OCI-LY1 (cell line): Measurements from ENCODE around the gene MYEOV.

ENCODE experiments used
- H2AFZ ChIP-seq: fragments of 200-600 bp; sonication (generic), shearing (Covaris generic); 2 replicates; pipeline ENCODE4 v1.6.0; 2014; ENCODE audit warnings: antibody characterized with exemption, mild to moderate bottlenecking, low read length
- H3F3A ChIP-seq: fragments of 200-600 bp; sonication (generic), shearing (Covaris generic); 2 replicates; pipeline ENCODE4 v1.6.0; 2014; ENCODE audit warnings: mild to moderate bottlenecking, antibody characterized with exemption, low read length, moderate library complexity; ENCODE audit not compliant: insufficient read depth
- H3K27ac ChIP-seq: fragments of 200-600 bp; sonication (generic); 2 replicates; pipeline ENCODE4 v1.5.1; 2014; ENCODE audit warnings: low read length, mixed run types, mild to moderate bottlenecking, low read depth; ENCODE audit not compliant: poor library complexity, severe bottlenecking
- H3K27me3 ChIP-seq: fragments of 200-600 bp; sonication (generic); 2 replicates; pipeline ENCODE4 v1.6.0; 2014; ENCODE audit warnings: antibody characterized with exemption, mild to moderate bottlenecking, low read length, moderate library complexity; ENCODE audit not compliant: insufficient read depth
- H3K36me3 ChIP-seq: fragments of 200-600 bp; sonication (generic); 2 replicates; pipeline ENCODE4 v1.6.1; 2014; ENCODE audit warnings: mild to moderate bottlenecking, antibody characterized with exemption, low read length, moderate library complexity, mixed read lengths; ENCODE audit not compliant: insufficient read depth
- H3K4me1 ChIP-seq: fragments of 200-600 bp; sonication (generic); 2 replicates; pipeline ENCODE4 v1.5.1; 2014; ENCODE audit warnings: mild to moderate bottlenecking, low read length, moderate library complexity; ENCODE audit not compliant: insufficient read depth, severe bottlenecking
- H3K4me2 ChIP-seq: fragments of 200-600 bp; sonication (generic), shearing (Covaris generic); 2 replicates; pipeline ENCODE4 v1.6.1; 2014; ENCODE audit warnings: low read length
- H3K4me3 ChIP-seq: fragments of 200-600 bp; sonication (generic); 2 replicates; pipeline ENCODE4 v1.5.1; 2014; ENCODE audit warnings: low read length, low read depth, mild to moderate bottlenecking, mixed read lengths; ENCODE audit not compliant: poor library complexity, severe bottlenecking
- H3K79me2 ChIP-seq: fragments of 200-600 bp; shearing (Covaris generic); 2 replicates; pipeline ENCODE4 v1.6.1; 2016; ENCODE audit warnings: mixed run types, low read length, mixed read lengths; ENCODE audit not compliant: insufficient read depth
- H3K9ac ChIP-seq: fragments of 200-600 bp; sonication (generic), shearing (Covaris generic); 2 replicates; pipeline ENCODE4 v1.6.1; 2014; ENCODE audit warnings: mild to moderate bottlenecking, low read length, mixed read lengths
- H3K9me2 ChIP-seq: fragments of 200-600 bp; sonication (generic), shearing (Covaris generic); 2 replicates; pipeline ENCODE4 v1.6.1; 2014; ENCODE audit warnings: low read depth, mild to moderate bottlenecking, low read length, mixed read lengths
- H3K9me3 ChIP-seq: fragments of 200-600 bp; shearing (Covaris generic); 2 replicates; pipeline ENCODE4 v1.6.1; 2014; ENCODE audit warnings: low read length, mixed read lengths
- H4K20me1 ChIP-seq: fragments of 200-600 bp; sonication (generic), shearing (Covaris generic); 2 replicates; pipeline ENCODE4 v1.6.0; 2016; ENCODE audit warnings: mild to moderate bottlenecking, low read length; ENCODE audit not compliant: insufficient read depth
- CTCF ChIP-seq: fragments of 200-600 bp; sonication (generic), shearing (Covaris generic); IDR thresholded peaks from 2 replicates; pipeline ENCODE4 v1.5.1; 2017; ENCODE audit warnings: mild to moderate bottlenecking, antibody characterized with exemption, low read length, moderate library complexity, mixed read lengths
- EZH2 ChIP-seq: fragments of 200-600 bp; sonication (generic), shearing (Covaris generic); IDR thresholded peaks from 2 replicates; pipeline ENCODE4 v1.8.0; 2017; ENCODE audit warnings: borderline replicate concordance, mixed run types, mild to moderate bottlenecking, antibody characterized with exemption, low read length, moderate library complexity, mixed read lengths

Gene MYEOV

GRCh38 chr11:69339983-69340565 lies 46.1 kb downstream of the MYEOV start:
- Histone ChIP-seq H3K9ac (no peak overlapping the region), H4K20me1 (no peaks in the 10 kb centered on the region), H3K9me3 (no peaks in the 10 kb centered on the region), H3K79me2 (no peaks in the 10 kb centered on the region), H3K27ac (no peak overlapping the region), H3F3A (no peaks in the 10 kb centered on the region), H3K4me2 (no peak overlapping the region), H3K4me3 (no peak overlapping the region), H3K27me3 (no peaks in the 10 kb centered on the region; the same call in 1 of the 2 replicates), H2AFZ (no peak overlapping the region), H3K36me3 (no peaks in the 10 kb centered on the region), H3K4me1 (no peaks in the 10 kb centered on the region), H3K9me2 (no peaks in the 10 kb centered on the region)
- TF ChIP-seq CTCF, result no peak
- TF ChIP-seq EZH2, result no peak

- Histone ChIP-seq H3K9me3 (no peaks in the 10 kb centered on the region), H3K36me3 (no peaks in the 10 kb centered on the region), H4K20me1 (no peaks in the 10 kb centered on the region), H3K27ac (no peak overlapping the region), H2AFZ (no peak overlapping the region), H3K4me3 (no peak overlapping the region), H3K4me1 (no peaks in the 10 kb centered on the region), H3K9ac (no peak overlapping the region), H3K9me2 (no peaks in the 10 kb centered on the region), H3K79me2 (no peaks in the 10 kb centered on the region), H3K4me2 (no peak overlapping the region), H3F3A (no peaks in the 10 kb centered on the region), H3K27me3 (no peaks in the 10 kb centered on the region; the same call in 1 of the 2 replicates)
- TF ChIP-seq CTCF (no peak), EZH2 (no peak)
Measured at GRCh38 chr11:69342588-69343330, 48.8 kb downstream of the MYEOV start.

GRCh38 chr11:69343401-69344321 lies 49.7 kb downstream of the MYEOV start:
- H2AFZ ChIP-seq, result no peak overlapping the region
- H3K27me3 ChIP-seq, result no peaks in the 10 kb centered on the region; the same call in 1 of the 2 replicates
- no peaks in the 10 kb centered on the region for H3F3A ChIP-seq
- no peak overlapping the region for H3K9ac ChIP-seq
- H3K4me3 ChIP-seq, result no peak overlapping the region
- no peak for TF ChIP-seq EZH2
- no peak for TF ChIP-seq CTCF
- H3K79me2 ChIP-seq, result no peaks in the 10 kb centered on the region
- H3K27ac ChIP-seq, result no peak overlapping the region
- no peaks in the 10 kb centered on the region for H3K36me3 ChIP-seq
- H3K4me2 ChIP-seq, result no peak overlapping the region
- H3K9me3 ChIP-seq, result 0 out of 2 replicates have a peak, but pooled peaks cover 3% of the 10 kb centered on the region
- H3K4me1 ChIP-seq, result no peaks in the 10 kb centered on the region
- no peaks in the 10 kb centered on the region for H4K20me1 ChIP-seq
- H3K9me2 ChIP-seq, result no peaks in the 10 kb centered on the region
